GM12878 (cell line): ENCODE data around the gene CHRM4. TPM values are rescaled to one million over a fixed set of nuclear protein-coding genes. Genes with fewer than 3 reads are reported as not detected.

Source experiments
- ATAC-seq: fragments of 200-7000 bp; cut with Tn5 transposase; 3 replicates; pipeline ENCODE4 v1.9.1; 2020; ENCODE audit warnings: mild to moderate bottlenecking, moderate library complexity
- BruUV-seq: library from RNA; stranded (reverse); fragments of 400-500 nt; replicated peaks from 2 replicates; lab custom pipeline; 2021; lab: Mats Ljungman, UMichigan
- CTCF ChIA-PET: fragments of 300-600 bp; sonication (Branson Sonifier 250); formaldehyde crosslinking; extraction: SDS; loops from one replicate; lab custom pipeline; 2021; ENCODE audit warnings: inconsistent platforms; lab: Yijun Ruan, JAX
- POLR2A ChIA-PET: fragments of 350-600 bp; formaldehyde crosslinking; extraction: SDS; loops from one replicate; lab custom pipeline; 2021; ENCODE audit warnings: inconsistent platforms; lab: Charles Lee
- RAD21 ChIA-PET: fragments of 300-600 bp; sonication (Branson Sonifier 250); formaldehyde crosslinking; loops from one replicate; lab custom pipeline; 2023; ENCODE audit warnings: antibody characterized with exemption; ENCODE audit not compliant: unreplicated experiment; lab: Charles Lee
- SMC1A ChIA-PET: fragments of 300-600 bp; sonication (Branson Sonifier 250); formaldehyde crosslinking; loops from one replicate; lab custom pipeline; 2023; ENCODE audit not compliant: unreplicated experiment, uncharacterized antibody; lab: Charles Lee
- DNase-seq: peaks from one replicate; pipeline ENCODE4 v3.0.0-alpha.2; 2011; ENCODE audit warnings: low read depth, low spot score
- FAIRE-seq: peaks from 3 replicates; lab custom pipeline; 2011; peaks lifted over from hg19 to GRCh38; lab: Jason Lieb, UNC
- H2AFZ ChIP-seq: 2 replicates; pipeline ENCODE4 v1.6.0; 2011; ENCODE audit warnings: low read depth, low read length, control low read depth; ENCODE audit not compliant: control insufficient read depth
- H3K27ac ChIP-seq: 2 replicates; pipeline ENCODE4 v1.5.1; 2011; ENCODE audit warnings: control low read depth; ENCODE audit not compliant: control insufficient read depth, insufficient read depth
- H3K27me3 ChIP-seq, 2 experiments: replicated peaks in 1 of 2; 2 replicates each; pipeline versions ENCODE4 v1.6.0 to v1.6.1; 2011; ENCODE audit warnings: low read length in 1 of 2; ENCODE audit not compliant: control insufficient read depth in 2 of 2, insufficient read depth in 2 of 2
- H3K36me3 ChIP-seq, 2 experiments: 2 replicates each; pipeline ENCODE4 v1.5.1; 2011; ENCODE audit warnings: low read length in 1 of 2; ENCODE audit not compliant: control insufficient read depth in 2 of 2, insufficient read depth in 2 of 2
- H3K4me1 ChIP-seq: 2 replicates; pipeline ENCODE4 v1.6.1; 2011; ENCODE audit warnings: mild to moderate bottlenecking, low read length, moderate library complexity, mixed read lengths; ENCODE audit not compliant: control insufficient read depth, insufficient read depth
- H3K4me2 ChIP-seq: 2 replicates; pipeline ENCODE4 v1.6.0; 2011; ENCODE audit warnings: control low read depth; ENCODE audit not compliant: control insufficient read depth, insufficient read depth
- H3K4me3 ChIP-seq: fragments of 200-600 bp; sonication (generic); 2 replicates; pipeline ENCODE4 v1.5.1; 2016
- H3K79me2 ChIP-seq: 2 replicates; pipeline ENCODE4 v1.6.0; 2011; ENCODE audit warnings: low read length; ENCODE audit not compliant: control insufficient read depth, insufficient read depth
- H3K9ac ChIP-seq: 2 replicates; pipeline ENCODE4 v1.8.0; 2011; ENCODE audit warnings: low read length, control low read depth, mixed read lengths; ENCODE audit not compliant: control insufficient read depth, insufficient read depth
- H3K9me3 ChIP-seq: replicated peaks from 3 replicates; pipeline ENCODE4 v1.5.1; 2011; ENCODE audit warnings: mild to moderate bottlenecking, low read length; ENCODE audit not compliant: control insufficient read depth, insufficient read depth
- H4K20me1 ChIP-seq: 2 replicates; pipeline ENCODE4 v1.6.0; 2011; ENCODE audit not compliant: control insufficient read depth, insufficient read depth
- CEBPB ChIP-seq, 2 experiments: fragments of 150-350 bp in 1 of 2; IDR thresholded peaks; 2 replicates each; pipeline ENCODE4 v1.6.1; 2012 to 2014; ENCODE audit warnings: low read depth in 2 of 2, low read length in 2 of 2, borderline replicate concordance in 1 of 2, inconsistent platforms in 1 of 2
- E2F8 ChIP-seq: fragments of 450-650 bp; IDR thresholded peaks from 2 replicates; pipeline ENCODE4 v1.6.1; 2018; ENCODE audit warnings: mild to moderate bottlenecking, low read depth, moderate library complexity; ENCODE audit not compliant: partially characterized antibody
- IRF4 ChIP-seq: IDR thresholded peaks from 2 replicates; pipeline ENCODE4 v1.6.1; 2011; ENCODE audit warnings: low read depth, low read length
- KLF5 ChIP-seq: fragments of 450-650 bp; IDR thresholded peaks from 2 replicates; pipeline ENCODE4 v1.6.1; 2014; ENCODE audit warnings: mild to moderate bottlenecking; ENCODE audit not compliant: partially characterized antibody
- NFXL1 ChIP-seq: fragments of 450-650 bp; IDR thresholded peaks from 2 replicates; pipeline ENCODE4 v1.6.1; 2017; ENCODE audit warnings: antibody characterized with exemption, mild to moderate bottlenecking, borderline replicate concordance
- NR2F1 ChIP-seq: fragments of 450-650 bp; conservative IDR thresholded peaks from 2 replicates; pipeline ENCODE4 v1.6.1; 2017; ENCODE audit warnings: mild to moderate bottlenecking
- POU2F2 ChIP-seq: IDR thresholded peaks from 3 replicates; pipeline ENCODE4 v1.6.1; 2011; ENCODE audit warnings: low read depth, mild to moderate bottlenecking, low read length, borderline replicate concordance
- RAD51 ChIP-seq: fragments of 450-650 bp; IDR thresholded peaks from 2 replicates; pipeline ENCODE4 v1.6.1; 2016; ENCODE audit warnings: moderate library complexity, mild to moderate bottlenecking, inconsistent platforms
- TARDBP ChIP-seq: IDR thresholded peaks from 2 replicates; pipeline ENCODE4 v1.6.1; 2016; ENCODE audit warnings: borderline replicate concordance
- WGBS: methylation state at CpG from one replicate; pipeline ENCODE4 v1.1.6; 2016; ENCODE audit warnings: low lambda C conversion rate; ENCODE audit not compliant: insufficient replicate concordance, insufficient coverage; ENCODE audit errors: missing lambda C conversion rate; 5-methylcytosine and 5-hydroxymethylcytosine counted together
- in situ Hi-C: fragments of 300-500 bp; cut with MboI; formaldehyde crosslinking; loops from 9 replicates; pipeline ENCODE4 v1.14.3; 2018; ENCODE audit warnings: mixed read lengths
- intact Hi-C: fragments of 100-400 bp; cut with micrococcal nuclease; formaldehyde crosslinking; loops from one replicate; pipeline ENCODE4 v1.14.2; 2022; ENCODE audit not compliant: unreplicated experiment
- polyA plus RNA-seq, 11 experiments: library from polyadenylated mRNA; depleted of rRNA in 4 of 11; unstranded in 6 of 11; stranded (reverse) in 5 of 11; fragments of >200 nt; fragmentation: Nextera tagmentation in 4 of 11; fragmentation: Illumina TruSeq in 1 of 11; extraction: Ambion mirVana in 4 of 11; extraction: Trizol in 1 of 11; gene quantifications; 1 replicate in 1 of 11; 2 replicates in 10 of 11; pipeline versions ENCODE4 v1.2.1 to v1.2.3, GENCODE V29; 2011 to 2016; ENCODE audit warnings: inconsistent platforms in 2 of 11, missing spikeins in 2 of 11, low read depth in 1 of 11
- total RNA-seq, 4 experiments: library from RNA; depleted of rRNA in 3 of 4; stranded (reverse); fragments of >200 nt in 3 of 4; fragmentation: Illumina TruSeq in 1 of 4; extraction: Trizol in 1 of 4; gene quantifications; 2 replicates each; pipeline versions ENCODE4 v1.2.1 to v1.2.3, GENCODE V29; 2013 to 2021
- TF ChIP-seq, protein P1 (sequence below): fragments of 450-650 bp; IDR thresholded peaks from 2 replicates; pipeline ENCODE4 v1.6.1; 2017; ENCODE audit warnings: borderline replicate concordance

The CHRM4 gene
- total and polyA plus RNA-seq, 10 of the 15 experiments (the other 5 are each of a cell fraction or from before 2014, with no cell fraction given): 0.12 to 0.23 (median 0.13) TPM; not detected in 7

DNA sequence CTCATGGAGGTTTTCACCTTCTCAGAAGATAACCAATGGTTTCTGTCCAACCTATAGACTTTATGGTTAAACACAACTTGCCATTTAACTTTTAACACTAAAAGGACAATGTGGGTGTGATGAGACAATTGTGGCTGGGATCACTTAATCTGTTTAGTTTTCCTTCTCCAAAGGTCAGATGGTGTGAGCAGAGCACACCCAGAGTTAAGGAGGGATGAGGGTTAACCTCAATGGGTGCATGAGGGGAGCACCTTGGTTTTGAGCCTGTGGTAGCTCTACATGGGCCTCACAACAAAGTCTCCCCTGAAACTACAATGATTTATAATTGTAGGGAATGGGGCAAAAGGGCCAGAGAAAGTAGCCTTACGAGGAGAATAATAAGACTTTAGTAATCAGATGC lies 28.9 kb upstream of the CHRM4 start:
- Histone ChIP-seq H2AFZ (no peak overlapping the region), H3K27ac (no peak overlapping the region), H3K4me3 (no peak overlapping the region), H3K9me3 (no peaks in the 10 kb centered on the region), H3K79me2 (no peaks in the 10 kb centered on the region)
- no peak for TF ChIP-seq POU2F2
- TF ChIP-seq KLF5: no peak
- TF ChIP-seq NFXL1: no peak
- TF ChIP-seq, protein P1, sequence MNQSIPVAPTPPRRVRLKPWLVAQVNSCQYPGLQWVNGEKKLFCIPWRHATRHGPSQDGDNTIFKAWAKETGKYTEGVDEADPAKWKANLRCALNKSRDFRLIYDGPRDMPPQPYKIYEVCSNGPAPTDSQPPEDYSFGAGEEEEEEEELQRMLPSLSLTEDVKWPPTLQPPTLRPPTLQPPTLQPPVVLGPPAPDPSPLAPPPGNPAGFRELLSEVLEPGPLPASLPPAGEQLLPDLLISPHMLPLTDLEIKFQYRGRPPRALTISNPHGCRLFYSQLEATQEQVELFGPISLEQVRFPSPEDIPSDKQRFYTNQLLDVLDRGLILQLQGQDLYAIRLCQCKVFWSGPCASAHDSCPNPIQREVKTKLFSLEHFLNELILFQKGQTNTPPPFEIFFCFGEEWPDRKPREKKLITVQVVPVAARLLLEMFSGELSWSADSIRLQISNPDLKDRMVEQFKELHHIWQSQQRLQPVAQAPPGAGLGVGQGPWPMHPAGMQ: no peak
- TF ChIP-seq IRF4: no peak
- TF ChIP-seq TARDBP: no peak
- no peak for TF ChIP-seq E2F8
- no peak for TF ChIP-seq CEBPB (IDR thresholded peaks at IDR 0.05; ENCODE audit: borderline replicate concordance in 1 of 2, low read depth in 2 of 2, low read length in 2 of 2)
- no peak for TF ChIP-seq RAD51
- no peak for TF ChIP-seq NR2F1
- TF ChIP-seq, all 136 proteins: peak for 0
- ATAC-seq (no peak), FAIRE-seq (no peak), DNase-seq (no peak)
- Histone ChIP-seq H4K20me1 (no peaks in the 10 kb centered on the region), H3K4me2 (no peak overlapping the region), H3K4me1 (no peaks in the 10 kb centered on the region), H3K36me3 (peaks cover 5 to 10% of the 10 kb centered on the region in 2 experiments; a peak in 3 of 4 replicates), H3K27me3 (no peaks in the 10 kb centered on the region), H3K9ac (no peak overlapping the region)
- BruUV-seq: no TSS peak
- RAD21 ChIA-PET: interaction anchor here (1.7 kb wide), 1 partner anchor 70 kb away, joined by 4 read pairs; no protein-coding TSS in a partner anchor
- SMC1A ChIA-PET: interaction anchor here (1.0 kb wide), 1 partner anchor 57 kb away, joined by 3 read pairs; no protein-coding TSS in a partner anchor
- CTCF ChIA-PET: no interaction called here
- POLR2A ChIA-PET: no interaction called here
- WGBS: 100% methylated on average over 1 of the region's 1 CpG
- in situ Hi-C loops: no loop called here
- intact Hi-C loops: no loop called here
